ENCODE measurements around the gene SURF6.

SURF6 gene

GRCh38 chr9:133356391-133357091 lies 20.6 kb upstream of the SURF6 start, which contains the start of the genes SURF1 and SURF2 (continued):
- TF ChIP-seq ZNF184 (tag by site-specific recombination; IDR thresholded peaks at IDR 0.05) (no peak), ZNF394 (tag by site-specific recombination; IDR thresholded peaks at IDR 0.05; ENCODE audit: borderline replicate concordance) (peak; percentile 54; the same call in 1 of the 2 replicates), ZNF350 (tag by site-specific recombination; IDR thresholded peaks at IDR 0.05) (no peak), ZNF335 (tag by site-specific recombination; conservative IDR thresholded peaks at IDR 0.05) (peak; percentile 68), ZNF510 (tag by site-specific recombination; IDR thresholded peaks at IDR 0.05; ENCODE audit: insufficient replicate concordance) (no peak), SCRT1 (tag by site-specific recombination; IDR thresholded peaks at IDR 0.05; ENCODE audit: borderline replicate concordance) (no peak), ZNF600 (tag by site-specific recombination; IDR thresholded peaks at IDR 0.05) (peak; percentile 66; the same call in 1 of the 2 replicates), GFI1B (tag by site-specific recombination; IDR thresholded peaks at IDR 0.05) (no peak), ZBTB10 (tag by site-specific recombination; IDR thresholded peaks at IDR 0.05) (no peak), MEIS1 (CRISPR knock-in tag; IDR thresholded peaks at IDR 0.05; ENCODE audit: borderline replicate concordance) (no peak), ZNF768 (tag by site-specific recombination; IDR thresholded peaks at IDR 0.05) (no peak), GLI4 (tag by site-specific recombination; IDR thresholded peaks at IDR 0.05) (0 out of 2 replicates have a peak, but pooled peaks have one; percentile 70), ZNF48 (tag by site-specific recombination; IDR thresholded peaks at IDR 0.05) (no peak), SP7 (tag by site-specific recombination; IDR thresholded peaks at IDR 0.05) (peak; percentile 53; the same call in 1 of the 2 replicates), SP3 (tag by site-specific recombination; IDR thresholded peaks at IDR 0.05) (peak; percentile 81), ZSCAN4 (tag by site-specific recombination; IDR thresholded peaks at IDR 0.05) (no peak), ZNF114 (tag by site-specific recombination; IDR thresholded peaks at IDR 0.05) (no peak), ZBTB11 (tag by site-specific recombination; conservative IDR thresholded peaks at IDR 0.05; ENCODE audit: low read depth) (peak; percentile 87), ZNF558 (tag by site-specific recombination; IDR thresholded peaks at IDR 0.05) (no peak), ZNF837 (tag by site-specific recombination; IDR thresholded peaks at IDR 0.05) (no peak), ZNF580 (tag by site-specific recombination; IDR thresholded peaks at IDR 0.05) (no peak), ZNF664 (tag by site-specific recombination; IDR thresholded peaks at IDR 0.05) (no peak), ZNF549 (tag by site-specific recombination; IDR thresholded peaks at IDR 0.05) (no peak), ZNF645 (tag by site-specific recombination; IDR thresholded peaks at IDR 0.05) (no peak), INSM2 (tag by site-specific recombination; IDR thresholded peaks at IDR 0.05) (no peak), ZNF473 (tag by site-specific recombination; IDR thresholded peaks at IDR 0.05) (no peak), ZBTB17 (tag by site-specific recombination; IDR thresholded peaks at IDR 0.05) (peak; percentile 63)
